Transverse colon (tissue), 4 donors: ENCODE measurements around the gene HSD17B13. TPM values are rescaled to one million over a fixed set of nuclear protein-coding genes. Genes with fewer than 3 reads are reported as not detected.
"Not testable (repeated sequence)": the region's sequence is repeated elsewhere in the genome, so short reads cannot be mapped to it uniquely, and the experiment has no call there.

Experiments
- DNase-seq: peaks from one replicate; pipeline ENCODE4 v3.0.0-alpha.2; 2019
- H3K27ac ChIP-seq, 4 donors: fragments of 200-600 bp; sonication (generic); 2 replicates each; pipeline ENCODE4 v1.5.1; 2016 to 2018; ENCODE audit warnings: inconsistent platforms in 4 of 4
- H3K27me3 ChIP-seq: fragments of 200-600 bp; sonication (generic); 2 replicates; pipeline ENCODE4 v1.5.1; 2017; ENCODE audit warnings: inconsistent platforms
- H3K36me3 ChIP-seq, 4 donors: fragments of 200-600 bp; sonication (generic); 2 replicates each; pipeline ENCODE4 v1.5.1; 2017 to 2019; ENCODE audit warnings: inconsistent platforms in 4 of 4
- H3K4me1 ChIP-seq, 4 donors: fragments of 200-600 bp; sonication (generic); 2 replicates each; pipeline ENCODE4 v1.5.1; 2017 to 2020; ENCODE audit warnings: inconsistent platforms in 4 of 4
- H3K4me3 ChIP-seq, 4 donors: fragments of 200-600 bp; sonication (generic); 1 replicate in 1 of 4; 2 replicates in 3 of 4; pipeline versions ENCODE4 v1.5.1 to v1.6.1; 2017 to 2019; ENCODE audit warnings: inconsistent platforms in 4 of 4
- H3K9me3 ChIP-seq, 2 donors: fragments of 200-600 bp; sonication (generic); 2 replicates each; pipeline ENCODE4 v1.5.1; 2017 to 2019; ENCODE audit warnings: inconsistent platforms in 2 of 2
- EP300 ChIP-seq: sonication (generic); formaldehyde crosslinking; IDR thresholded peaks from one replicate; pipeline ENCODE4 v1.6.1; 2017; ENCODE audit warnings: antibody characterized with exemption, low read depth
- POLR2A ChIP-seq: fragments of 450-650 bp; IDR thresholded peaks from one replicate; pipeline ENCODE4 v1.6.1; 2016; ENCODE audit warnings: antibody characterized with exemption, mild to moderate bottlenecking, moderate library complexity
- POLR2AphosphoS5 ChIP-seq, 3 donors: sonication (generic); formaldehyde crosslinking; IDR thresholded peaks; one replicate each; pipeline ENCODE4 v1.6.1; 2016; ENCODE audit warnings: antibody characterized with exemption in 3 of 3
- WGBS, 2 donors: methylation state at CpG; one replicate each; pipeline ENCODE4 v1.1.5; 2018; ENCODE audit warnings: low coverage in 1 of 2; 5-methylcytosine and 5-hydroxymethylcytosine counted together
- in situ Hi-C, 4 donors: fragments of 200-750 bp; cut with MboI; loops; one replicate each; pipeline versions ENCODE4 v1.15.0 to v1.15.1; 2017; ENCODE audit warnings: low sequenced_read_pairs in 3 of 4, low pct_ligation_motif_present in 1 of 4, low pct_unique_long_range_greater_than_20kb in 1 of 4
- intact Hi-C: fragments of 100-400 bp; cut with DNase I; formaldehyde crosslinking; loops from one replicate; pipeline ENCODE4 v1.15.1; 2023; ENCODE audit warnings: low total_unique reads
- total RNA-seq, 4 donors: library from RNA; depleted of rRNA; stranded (reverse); fragments of >200 nt; gene quantifications; one replicate each; pipeline ENCODE4 v1.1.0, GENCODE V29; 2016
- TF ChIP-seq, protein P1 (sequence below), 5 experiments: fragments of 200-600 bp in 3 of 5; fragments of 450-650 bp in 2 of 5; sonication (generic) in 3 of 5; IDR thresholded peaks; 1 replicate in 2 of 5; 2 replicates in 3 of 5; pipeline ENCODE4 v1.5.1; 2016 to 2017; ENCODE audit warnings: antibody characterized with exemption in 5 of 5, inconsistent platforms in 3 of 5, mild to moderate bottlenecking in 2 of 5, moderate library complexity in 1 of 5

Gene HSD17B13
- total RNA-seq, 4 donors from 2014 or later: 1.1 to 1.9 TPM; not detected in 2

DNA sequence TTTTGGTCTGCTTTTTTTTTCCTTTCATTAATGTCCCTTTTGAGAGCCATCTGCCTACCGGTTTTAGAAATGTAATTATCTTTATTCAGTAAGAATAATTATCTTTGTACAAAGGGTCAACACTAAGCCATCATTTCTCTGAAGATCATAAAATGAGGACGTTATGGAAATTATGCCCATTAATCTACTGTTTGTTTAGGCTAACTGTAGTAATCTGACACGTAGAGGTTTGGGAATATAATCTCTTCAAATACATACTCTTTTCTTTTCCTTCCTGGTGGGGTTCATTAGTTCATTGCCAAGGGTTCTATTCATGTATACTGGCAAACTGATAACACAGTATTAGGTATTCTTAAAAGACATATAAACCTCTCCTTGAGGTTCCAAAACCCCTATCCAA, 3.8 kb upstream of the HSD17B13 start:
- H3K4me1 ChIP-seq: peaks cover 0 to 6% (median 2%) of the 10 kb centered on the region in 4 donors
- no peaks in the 10 kb centered on the region for H3K27me3 ChIP-seq
- H3K9me3 ChIP-seq: no peaks in the 10 kb centered on the region
- H3K4me3 ChIP-seq: no peak overlapping the region
- intact Hi-C loops: no loop called here
- in situ Hi-C loops: no loop called here
- WGBS, 2 donors: 31 to 39% methylated on average over 3 of the region's 3 CpGs
- TF ChIP-seq EP300 (no peak), POLR2A (no peak), POLR2AphosphoS5 (IDR thresholded peaks at IDR 0.05) (no peak)
- TF ChIP-seq, protein P1, sequence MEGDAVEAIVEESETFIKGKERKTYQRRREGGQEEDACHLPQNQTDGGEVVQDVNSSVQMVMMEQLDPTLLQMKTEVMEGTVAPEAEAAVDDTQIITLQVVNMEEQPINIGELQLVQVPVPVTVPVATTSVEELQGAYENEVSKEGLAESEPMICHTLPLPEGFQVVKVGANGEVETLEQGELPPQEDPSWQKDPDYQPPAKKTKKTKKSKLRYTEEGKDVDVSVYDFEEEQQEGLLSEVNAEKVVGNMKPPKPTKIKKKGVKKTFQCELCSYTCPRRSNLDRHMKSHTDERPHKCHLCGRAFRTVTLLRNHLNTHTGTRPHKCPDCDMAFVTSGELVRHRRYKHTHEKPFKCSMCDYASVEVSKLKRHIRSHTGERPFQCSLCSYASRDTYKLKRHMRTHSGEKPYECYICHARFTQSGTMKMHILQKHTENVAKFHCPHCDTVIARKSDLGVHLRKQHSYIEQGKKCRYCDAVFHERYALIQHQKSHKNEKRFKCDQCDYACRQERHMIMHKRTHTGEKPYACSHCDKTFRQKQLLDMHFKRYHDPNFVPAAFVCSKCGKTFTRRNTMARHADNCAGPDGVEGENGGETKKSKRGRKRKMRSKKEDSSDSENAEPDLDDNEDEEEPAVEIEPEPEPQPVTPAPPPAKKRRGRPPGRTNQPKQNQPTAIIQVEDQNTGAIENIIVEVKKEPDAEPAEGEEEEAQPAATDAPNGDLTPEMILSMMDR (IDR thresholded peaks at IDR 0.05): no peak
- no peak for DNase-seq
- no peaks in the 10 kb centered on the region for H3K36me3 ChIP-seq
- H3K27ac ChIP-seq: no peak overlapping the region

DNA sequence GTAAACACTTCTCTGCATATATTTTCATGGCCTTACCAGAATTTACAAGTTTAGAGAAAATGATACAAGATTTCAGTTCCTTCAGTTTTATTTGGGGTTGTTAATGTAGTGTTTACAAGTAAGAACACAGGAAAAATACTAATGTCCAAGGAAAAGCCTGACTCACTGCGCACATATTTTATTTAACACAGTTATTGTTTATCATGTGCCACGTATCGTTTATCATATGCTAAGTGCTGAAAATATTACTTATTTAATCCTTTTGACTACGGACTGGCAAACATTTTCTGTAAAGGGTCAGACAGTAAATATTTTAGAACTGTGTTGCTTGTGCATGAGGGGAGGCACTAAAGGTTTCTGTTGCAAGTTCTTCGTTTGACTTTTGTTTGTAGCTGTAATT, 794 bp downstream of the HSD17B13 start:
- peak overlapping the region in 1 of 4 donors; percentile 18 for H3K27ac ChIP-seq

DNA sequence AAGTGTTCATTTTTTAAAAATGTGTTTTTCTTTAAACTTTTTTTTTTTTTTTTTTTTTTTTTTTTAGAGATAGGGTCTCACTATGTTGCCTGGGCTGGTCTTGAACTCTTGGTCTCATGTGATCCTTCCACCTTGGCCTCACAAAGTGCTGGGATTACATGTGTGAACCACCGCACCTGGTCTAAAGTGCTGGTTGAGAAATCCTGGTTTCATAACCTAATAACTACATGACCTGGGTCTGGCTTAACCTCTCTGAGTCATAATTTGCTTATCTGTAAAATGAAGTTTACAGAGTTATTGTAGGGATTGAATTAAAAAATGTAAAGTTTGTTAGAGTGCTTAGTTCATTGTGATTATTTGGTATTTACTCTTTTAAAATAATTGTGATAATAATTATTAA, 5.2 kb downstream of the HSD17B13 start:
- TF ChIP-seq, protein P1 (IDR thresholded peaks at IDR 0.05): no peak
- TF ChIP-seq POLR2A (no peak), POLR2AphosphoS5 (IDR thresholded peaks at IDR 0.05) (no peak), EP300 (no peak)
- in situ Hi-C loops: no loop called here
- Histone ChIP-seq H3K36me3 (no peaks in the 10 kb centered on the region), H3K4me1 (peaks cover 0 to 2% (median under 1%) of the 10 kb centered on the region in 4 donors), H3K4me3 (no peak overlapping the region), H3K9me3 (no peaks in the 10 kb centered on the region), H3K27ac (no peak overlapping the region), H3K27me3 (no peaks in the 10 kb centered on the region)
- no peak for DNase-seq
- 82% methylated on average over 1 of the region's 1 CpG; no CpG with 5 or more reads in 1 of the 2 donors for WGBS, 2 donors
- intact Hi-C loops: no loop called here

More for the DNA sequence above, 794 bp downstream of the HSD17B13 start:
- TF ChIP-seq POLR2AphosphoS5 (IDR thresholded peaks at IDR 0.05) (no peak), EP300 (no peak)
- TF ChIP-seq, protein P1 (IDR thresholded peaks at IDR 0.05): no peak
- H3K4me3 ChIP-seq: no peak overlapping the region
- in situ Hi-C loops (no loop called here), intact Hi-C loops (no loop called here)
- 47 to 66% methylated on average over 5 of the region's 5 CpGs for WGBS, 2 donors
- peaks cover 0 to 6% (median 2%) of the 10 kb centered on the region in 4 donors for H3K4me1 ChIP-seq
- H3K36me3 ChIP-seq: no peaks in the 10 kb centered on the region
- no peak for DNase-seq
- no peaks in the 10 kb centered on the region for H3K27me3 ChIP-seq
- no peaks in the 10 kb centered on the region for H3K9me3 ChIP-seq

DNA sequence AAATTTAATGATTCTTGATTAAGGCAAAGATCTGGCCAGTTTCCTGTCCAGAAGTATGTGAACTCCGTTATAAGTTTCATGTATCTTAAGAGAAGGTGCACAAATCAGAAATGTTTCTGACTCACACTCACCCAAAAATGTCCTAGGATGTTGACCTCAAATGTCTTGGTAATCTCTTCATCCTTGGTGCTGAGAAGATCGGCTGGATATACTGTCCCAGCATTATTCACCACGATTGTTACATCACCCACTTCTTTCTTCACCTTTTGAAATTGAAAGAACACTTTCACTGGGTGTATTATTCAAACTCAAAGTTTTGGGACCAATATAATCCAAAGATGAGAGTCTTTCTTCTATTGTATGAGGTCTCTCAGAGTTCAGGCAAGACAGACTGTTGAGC, 5.7 kb downstream of the HSD17B13 start:
- Histone ChIP-seq H3K9me3 (no peaks in the 10 kb centered on the region), H3K36me3 (no peaks in the 10 kb centered on the region), H3K4me3 (no peak overlapping the region), H3K27ac (no peak overlapping the region), H3K4me1 (no peaks in the 10 kb centered on the region), H3K27me3 (no peaks in the 10 kb centered on the region)
- TF ChIP-seq, protein P1 (IDR thresholded peaks at IDR 0.05): no peak
- TF ChIP-seq EP300 (no peak), POLR2AphosphoS5 (IDR thresholded peaks at IDR 0.05) (no peak), POLR2A (no peak)
- 58 to 86% methylated on average over 2 to 3 of the region's 3 CpGs for WGBS, 2 donors
- no peak for DNase-seq
- in situ Hi-C loops: no loop called here
- intact Hi-C loops: no loop called here

DNA sequence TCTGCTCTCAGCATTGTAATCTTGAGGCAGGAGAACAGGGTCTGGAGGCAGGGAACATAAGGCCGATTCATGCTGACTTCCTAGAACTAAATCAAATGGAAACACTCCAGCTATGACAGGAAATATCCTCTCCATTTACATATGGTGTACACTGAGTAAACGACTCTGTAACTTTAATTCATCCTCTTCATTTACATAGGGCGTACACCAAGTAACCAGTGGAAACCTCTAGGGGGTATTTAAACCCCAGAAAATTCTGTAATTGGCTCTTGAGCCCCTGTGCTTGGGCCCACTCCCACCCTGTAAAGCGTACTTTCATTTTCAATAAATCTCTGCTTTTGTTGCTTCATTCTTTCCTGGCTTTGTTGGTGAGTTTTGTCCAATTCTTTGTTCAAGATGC, 7.7 kb downstream of the HSD17B13 start:
- in situ Hi-C loops, H3K4me1 ChIP-seq, H3K27me3 ChIP-seq, H3K36me3 ChIP-seq, H3K27ac ChIP-seq, H3K4me3 ChIP-seq, DNase-seq, H3K9me3 ChIP-seq: not testable (repeated sequence)
- intact Hi-C loops: loop anchor here (5.0 kb wide), 1 partner anchor 937 kb away; no protein-coding TSS in a partner anchor
- WGBS, 2 donors: 63 to 65% methylated on average over 4 of the region's 4 CpGs
